Smooth muscle cell (in vitro differentiated cells): ENCODE data around the gene NDST1. TPM values are rescaled to one million over a fixed set of nuclear protein-coding genes. Genes with fewer than 3 reads are reported as not detected.

Source experiments
- DNase-seq: peaks from one replicate; lab custom pipeline; 2025; ENCODE audit not compliant: unreplicated experiment; lab: John Stamatoyannopoulos, UW
- H2AFZ ChIP-seq: fragments of 200-600 bp; sonication (generic); 2 replicates; pipeline ENCODE4 v1.6.0; 2016; ENCODE audit warnings: antibody characterized with exemption, low read depth, mild to moderate bottlenecking
- H3F3A ChIP-seq: fragments of 200-600 bp; sonication (generic); 2 replicates; pipeline ENCODE4 v1.6.0; 2017; ENCODE audit warnings: antibody characterized with exemption, low read depth
- H3K27ac ChIP-seq: fragments of 200-600 bp; sonication (generic); 2 replicates; pipeline ENCODE4 v1.5.1; 2016; ENCODE audit warnings: low read depth, mild to moderate bottlenecking
- H3K27me3 ChIP-seq: fragments of 200-600 bp; sonication (generic); 2 replicates; pipeline ENCODE4 v1.6.1; 2016; ENCODE audit warnings: low read depth, mild to moderate bottlenecking
- H3K36me3 ChIP-seq: fragments of 200-600 bp; sonication (generic); 2 replicates; pipeline ENCODE4 v1.5.1; 2016; ENCODE audit warnings: low read depth
- H3K4me1 ChIP-seq: fragments of 200-600 bp; sonication (generic); 2 replicates; pipeline ENCODE4 v1.5.1; 2016; ENCODE audit warnings: low read depth
- H3K4me2 ChIP-seq: fragments of 200-600 bp; sonication (generic); 2 replicates; pipeline ENCODE4 v1.6.0; 2016; ENCODE audit warnings: mild to moderate bottlenecking
- H3K4me3 ChIP-seq: fragments of 200-600 bp; sonication (generic); 2 replicates; pipeline ENCODE4 v1.5.1; 2016; ENCODE audit warnings: mild to moderate bottlenecking
- H3K79me2 ChIP-seq: fragments of 200-600 bp; sonication (generic); 2 replicates; pipeline ENCODE4 v1.6.0; 2016; ENCODE audit warnings: low read depth, mild to moderate bottlenecking
- H3K9ac ChIP-seq: fragments of 200-600 bp; sonication (generic); 2 replicates; pipeline ENCODE4 v1.6.0; 2016; ENCODE audit warnings: low read depth
- H3K9me3 ChIP-seq: fragments of 200-600 bp; sonication (generic); replicated peaks from 2 replicates; pipeline ENCODE4 v1.5.1; 2016; ENCODE audit warnings: low read depth
- H4K20me1 ChIP-seq: fragments of 200-600 bp; sonication (generic); 2 replicates; pipeline ENCODE4 v1.6.0; 2016; ENCODE audit warnings: low read depth
- CTCF ChIP-seq: fragments of 200-600 bp; sonication (generic); IDR thresholded peaks from 2 replicates; pipeline ENCODE4 v1.5.1; 2017; ENCODE audit warnings: borderline replicate concordance, mild to moderate bottlenecking, antibody characterized with exemption; ENCODE audit not compliant: insufficient read depth, poor library complexity, severe bottlenecking
- WGBS: methylation state at CpG from one replicate; pipeline ENCODE4 v1.1.7; 2016; ENCODE audit warnings: low lambda C conversion rate; 5-methylcytosine and 5-hydroxymethylcytosine counted together
- polyA plus RNA-seq: library from polyadenylated mRNA; unstranded; fragments of >200 nt; fragmentation: Nextera tagmentation; extraction: Ambion mirVana; gene quantifications from 2 replicates; pipeline ENCODE4 v1.2.1, GENCODE V29; 2016
- total RNA-seq: library from RNA; depleted of rRNA; stranded (reverse); fragments of >200 nt; gene quantifications from 2 replicates; pipeline ENCODE4 v1.2.3, GENCODE V29; 2014

Gene NDST1
- total and polyA plus RNA-seq, 2 experiments from 2014 or later: 32.4 to 53.0 TPM

- H3K27ac ChIP-seq: peak overlapping the region; percentile 96
- peak overlapping the region; percentile 84 for H3K4me2 ChIP-seq
- no peaks in the 10 kb centered on the region for H3K9me3 ChIP-seq
- no peaks in the 10 kb centered on the region for H3F3A ChIP-seq
- H3K36me3 ChIP-seq: no peaks in the 10 kb centered on the region
- no peaks in the 10 kb centered on the region for H3K27me3 ChIP-seq
- TF ChIP-seq CTCF: no peak
- peaks cover 38% of the 10 kb centered on the region for H3K79me2 ChIP-seq
- no peaks in the 10 kb centered on the region for H4K20me1 ChIP-seq
- H3K4me3 ChIP-seq: no peak overlapping the region
- H3K4me1 ChIP-seq: no peaks in the 10 kb centered on the region
- H3K9ac ChIP-seq: no peak overlapping the region
- no peak for DNase-seq
- 61% methylated on average over 4 of the region's 4 CpGs for WGBS
- no peak overlapping the region for H2AFZ ChIP-seq
These were observed 95.1 kb downstream of the NDST1 start for GRCh38 chr5:150603052-150603451.

GRCh38 chr5:150603491-150603890 lies 95.6 kb downstream of the NDST1 start:
- Histone ChIP-seq H3K79me2 (peaks cover 38% of the 10 kb centered on the region), H3F3A (no peaks in the 10 kb centered on the region), H3K4me1 (no peaks in the 10 kb centered on the region), H3K4me2 (peak overlapping the region; percentile 84), H2AFZ (no peak overlapping the region), H3K36me3 (no peaks in the 10 kb centered on the region), H3K4me3 (no peak overlapping the region), H4K20me1 (no peaks in the 10 kb centered on the region), H3K27me3 (no peaks in the 10 kb centered on the region), H3K9me3 (no peaks in the 10 kb centered on the region), H3K27ac (peak overlapping the region; percentile 96), H3K9ac (no peak overlapping the region)
- DNase-seq: no peak
- WGBS: 93% methylated on average over 3 of the region's 3 CpGs
- TF ChIP-seq CTCF: no peak

- H3K79me2 ChIP-seq: peaks cover 36% of the 10 kb centered on the region
- DNase-seq: no peak
- H4K20me1 ChIP-seq: no peaks in the 10 kb centered on the region
- no peak overlapping the region for H3K4me3 ChIP-seq
- no peaks in the 10 kb centered on the region for H3K27me3 ChIP-seq
- 95% methylated on average over 4 of the region's 4 CpGs for WGBS
- no peaks in the 10 kb centered on the region for H3K4me1 ChIP-seq
- H3K4me2 ChIP-seq: no peak overlapping the region
- no peaks in the 10 kb centered on the region for H3K36me3 ChIP-seq
- H3F3A ChIP-seq: no peaks in the 10 kb centered on the region
- H3K27ac ChIP-seq: no peak overlapping the region
- TF ChIP-seq CTCF: no peak
- no peak overlapping the region for H2AFZ ChIP-seq
- no peaks in the 10 kb centered on the region for H3K9me3 ChIP-seq
- no peak overlapping the region for H3K9ac ChIP-seq
These were observed 96.1 kb downstream of the NDST1 start for GRCh38 chr5:150604010-150604409.

- 86% methylated on average over 6 of the region's 6 CpGs for WGBS
- no peak for TF ChIP-seq CTCF
- peaks cover 29% of the 10 kb centered on the region for H3K79me2 ChIP-seq
- no peak overlapping the region for H3K4me3 ChIP-seq
- H3K4me1 ChIP-seq: no peaks in the 10 kb centered on the region
- H3K36me3 ChIP-seq: no peaks in the 10 kb centered on the region
- H3K9ac ChIP-seq: no peak overlapping the region
- H4K20me1 ChIP-seq: no peaks in the 10 kb centered on the region
- no peak overlapping the region for H2AFZ ChIP-seq
- peak overlapping the region; percentile 1 for H3K4me2 ChIP-seq
- no peaks in the 10 kb centered on the region for H3F3A ChIP-seq
- H3K27ac ChIP-seq: no peak overlapping the region
- H3K9me3 ChIP-seq: no peaks in the 10 kb centered on the region
- no peak for DNase-seq
- H3K27me3 ChIP-seq: no peaks in the 10 kb centered on the region
These were observed 97.0 kb downstream of the NDST1 start for GRCh38 chr5:150604894-150605440.
